Fibroblast of the conjunctiva (primary cell): Measurements from ENCODE around the gene ENDOD1.
"Not testable (repeated sequence)": the region's sequence is repeated elsewhere in the genome, so short reads cannot be mapped to it uniquely, and the experiment has no call there.

Experiments used
- DNase-seq: peaks from one replicate; pipeline ENCODE4 v3.0.0-alpha.2; 2010; ENCODE audit warnings: low read depth

Gene ENDOD1

DNA sequence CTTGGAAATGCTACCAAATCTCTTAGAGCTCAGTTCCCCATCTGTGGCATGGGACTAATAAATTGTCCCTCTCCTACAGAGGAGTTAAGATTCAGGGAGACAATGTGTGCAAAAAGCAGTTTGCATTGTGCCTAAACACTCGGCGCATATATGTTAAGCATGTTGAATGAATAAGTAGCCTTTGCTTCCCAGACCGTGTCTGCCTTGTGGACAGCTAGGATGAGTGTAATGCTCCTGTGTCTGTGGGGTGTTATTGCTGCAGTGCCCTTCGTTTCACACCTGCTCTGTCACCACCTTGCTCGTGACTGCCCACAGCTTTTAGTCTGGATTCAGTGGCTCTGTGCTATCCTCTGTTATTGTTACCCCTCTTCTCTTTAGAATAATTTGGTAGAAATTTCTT, 14.1 kb downstream of the ENDOD1 start:
- DNase-seq, result no peak

- DNase-seq, result no peak
Observed at GRCh38 chr11:95104121-95104830, 14.6 kb downstream of the ENDOD1 start.

DNA sequence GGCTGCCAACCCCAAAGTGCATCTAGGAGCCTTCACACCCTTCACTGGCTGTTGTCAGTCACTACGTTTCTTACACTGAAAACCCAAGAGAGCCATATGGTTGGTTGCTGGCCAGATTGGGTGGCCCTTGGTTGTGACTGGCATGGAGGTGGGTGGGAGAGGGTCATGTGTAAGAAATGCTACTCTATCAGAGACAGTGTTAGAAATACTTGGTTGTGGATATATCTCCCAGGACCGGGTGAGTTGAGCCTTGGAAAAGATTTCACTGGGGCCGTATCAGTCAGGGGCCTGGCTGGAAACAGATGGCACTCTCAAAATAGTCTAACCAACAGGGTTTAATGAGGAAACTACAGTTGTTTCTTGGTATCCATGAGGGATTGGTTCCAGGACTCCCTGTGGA, 15.2 kb downstream of the ENDOD1 start:
- DNase-seq, result no peak

DNA sequence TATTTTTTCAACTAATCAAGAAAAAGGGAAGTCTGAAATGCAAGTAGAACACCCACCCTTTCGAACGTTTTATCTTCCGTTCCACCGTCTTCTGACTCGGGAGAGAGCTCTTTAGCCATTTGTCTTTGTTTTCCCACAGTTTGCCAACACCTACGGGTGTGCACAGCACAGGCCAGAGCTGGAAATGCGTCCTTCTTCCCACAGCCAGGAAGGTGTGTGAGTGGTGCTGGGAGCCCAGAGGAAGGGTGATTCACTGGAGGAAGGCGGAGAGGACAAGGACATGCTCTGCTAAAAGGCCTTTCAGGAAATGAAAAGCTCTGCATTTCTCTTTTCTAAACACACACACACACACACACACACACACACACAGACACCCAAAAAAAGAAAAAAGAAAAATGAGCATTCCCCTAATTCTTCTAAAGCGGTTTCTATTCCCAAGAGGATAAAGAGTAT, 18.5 kb downstream of the ENDOD1 start:
- DNase-seq, result no peak

- no peak for DNase-seq
Observed at GRCh38 chr11:95108671-95109551, 19.3 kb downstream of the ENDOD1 start.

DNA sequence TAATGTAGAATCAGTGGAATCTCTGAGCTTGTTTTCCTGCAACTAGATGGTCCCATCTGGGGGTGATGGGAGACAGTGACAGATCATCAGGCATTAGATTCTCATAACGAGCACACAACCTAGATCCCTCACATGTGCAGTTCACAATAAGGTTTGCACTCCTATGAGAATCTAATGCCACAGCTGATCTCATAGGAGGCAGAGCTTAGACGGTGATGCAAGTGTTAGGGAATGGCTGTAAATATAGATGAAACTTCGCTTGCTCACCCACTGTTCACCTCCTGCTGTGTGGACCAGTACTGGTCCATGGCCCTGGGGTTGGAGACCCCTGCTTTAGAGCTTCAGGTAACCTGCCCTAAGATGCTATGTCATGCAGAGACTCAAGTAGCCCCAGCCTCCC, 21.8 kb downstream of the ENDOD1 start:
- not testable (repeated sequence) for DNase-seq

GRCh38 chr11:95111923-95112540, 22.4 kb downstream of the ENDOD1 start:
- no peak for DNase-seq

DNA sequence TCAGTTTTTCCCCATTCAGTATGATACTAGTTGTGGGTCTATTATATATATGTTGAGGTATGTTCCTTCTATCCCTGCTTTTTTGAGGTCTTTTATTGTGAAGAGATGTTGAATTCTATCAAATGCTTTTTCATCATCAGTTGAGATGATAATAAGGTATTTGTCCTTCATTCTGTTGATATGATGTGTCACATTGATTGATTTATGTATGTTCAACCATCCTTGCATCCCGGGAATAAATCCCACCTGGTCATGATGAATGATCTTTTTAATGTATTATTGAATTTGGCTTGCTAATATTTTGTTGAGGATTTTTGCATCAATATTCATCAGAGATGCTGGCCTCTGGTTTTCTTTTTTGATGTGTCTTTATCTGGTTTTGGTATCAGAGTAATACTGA, 26.0 kb downstream of the ENDOD1 start:
- DNase-seq, result no peak

- DNase-seq, result no peak
Observed at GRCh38 chr11:95119361-95120060, 29.9 kb downstream of the ENDOD1 start.

GRCh38 chr11:95121698-95122097, 32.1 kb downstream of the ENDOD1 start:
- no peak for DNase-seq

- DNase-seq, result no peak
Observed at GRCh38 chr11:95123556-95123955, 33.9 kb downstream of the ENDOD1 start.

- DNase-seq, result no peak
Observed at GRCh38 chr11:95128602-95129001, 39.0 kb downstream of the ENDOD1 start.

DNA sequence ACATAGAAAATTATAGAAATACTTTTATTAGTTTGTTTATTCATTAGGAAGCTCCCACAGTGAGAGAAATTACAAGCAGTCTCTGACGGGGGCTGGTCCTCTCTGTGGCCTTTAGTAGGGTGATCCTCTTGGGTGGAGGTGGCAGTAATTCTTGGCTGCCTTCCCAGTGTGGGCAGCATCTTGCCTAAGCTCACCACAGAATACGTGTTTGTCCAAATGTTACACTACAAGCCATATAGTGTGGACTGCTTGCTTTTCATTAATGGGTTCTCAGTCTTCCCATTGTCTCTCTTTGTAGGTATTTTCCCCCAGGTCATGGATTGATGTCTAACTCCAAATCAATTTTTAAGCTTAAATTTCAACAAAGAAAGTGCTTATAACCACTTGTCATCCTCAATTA, 43.3 kb downstream of the ENDOD1 start:
- no peak for DNase-seq

DNA sequence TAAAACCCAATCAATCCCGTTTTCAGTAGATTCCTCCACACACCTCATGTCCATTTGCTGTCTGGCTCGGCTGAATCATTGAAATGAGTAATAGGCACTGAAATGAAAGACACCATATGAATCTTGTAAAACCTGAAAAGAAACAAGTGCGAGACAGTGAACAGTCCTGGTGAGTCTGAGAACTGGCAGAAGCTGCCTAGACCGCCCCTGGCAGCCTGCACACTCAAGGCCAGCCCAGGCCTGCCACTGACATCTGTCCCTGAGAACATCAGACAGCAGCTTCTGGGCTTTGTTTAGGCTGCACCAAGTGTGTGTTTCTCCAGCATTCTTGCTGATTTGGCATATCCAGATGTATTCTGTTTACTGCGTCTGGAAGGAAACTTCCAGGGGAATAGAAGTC, 44.8 kb downstream of the ENDOD1 start:
- DNase-seq, result no peak

GRCh38 chr11:95135155-95135554, 45.5 kb downstream of the ENDOD1 start:
- DNase-seq, result no peak

- no peak for DNase-seq
Observed at GRCh38 chr11:95135880-95136279, 46.2 kb downstream of the ENDOD1 start.

DNA sequence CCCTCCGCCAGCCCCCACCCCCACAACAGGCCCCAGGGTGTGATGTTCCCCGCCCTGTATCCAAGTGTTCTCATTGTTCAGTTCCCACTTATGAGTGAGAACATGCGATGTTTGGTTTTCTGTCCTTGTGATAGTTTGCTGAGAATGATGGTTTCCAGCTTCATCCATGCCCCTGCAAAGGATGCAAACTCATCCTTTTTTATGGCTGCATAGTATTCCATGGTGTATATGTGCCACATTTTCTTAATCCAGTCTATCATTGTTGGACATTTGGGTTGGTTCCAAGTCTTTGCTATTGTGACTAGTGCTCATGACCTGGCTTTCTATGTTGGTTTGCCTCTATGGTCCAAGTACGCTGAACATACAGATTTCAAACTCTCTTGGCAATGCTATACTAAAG, 47.1 kb downstream of the ENDOD1 start:
- DNase-seq, result not testable (repeated sequence)

- DNase-seq, result no peak
Observed at GRCh38 chr11:95137299-95137698, 47.7 kb downstream of the ENDOD1 start.

GRCh38 chr11:95138448-95138847, 48.8 kb downstream of the ENDOD1 start:
- DNase-seq, result no peak

GRCh38 chr11:95140397-95141033, 50.9 kb downstream of the ENDOD1 start:
- no peak for DNase-seq

- no peak for DNase-seq
Observed at GRCh38 chr11:95142431-95142830, 52.8 kb downstream of the ENDOD1 start.
